Epithelial cell of esophagus (primary cell): ENCODE data around the gene ZNF592.

Experiments used
- DNase-seq: peaks from one replicate; pipeline ENCODE4 v3.0.0; 2010; ENCODE audit warnings: low read depth
- H3K4me3 ChIP-seq: 2 replicates; pipeline ENCODE4 v1.5.1; 2011; ENCODE audit warnings: mild to moderate bottlenecking, low read length, control low read depth
- TF ChIP-seq, protein P1 (sequence below): IDR thresholded peaks from 2 replicates; pipeline ENCODE4 v1.5.1; 2011; ENCODE audit warnings: low read depth, mild to moderate bottlenecking, low read length, control low read depth, inconsistent platforms; ENCODE audit not compliant: insufficient read depth; ENCODE audit errors: missing control alignments

ZNF592 gene

DNA sequence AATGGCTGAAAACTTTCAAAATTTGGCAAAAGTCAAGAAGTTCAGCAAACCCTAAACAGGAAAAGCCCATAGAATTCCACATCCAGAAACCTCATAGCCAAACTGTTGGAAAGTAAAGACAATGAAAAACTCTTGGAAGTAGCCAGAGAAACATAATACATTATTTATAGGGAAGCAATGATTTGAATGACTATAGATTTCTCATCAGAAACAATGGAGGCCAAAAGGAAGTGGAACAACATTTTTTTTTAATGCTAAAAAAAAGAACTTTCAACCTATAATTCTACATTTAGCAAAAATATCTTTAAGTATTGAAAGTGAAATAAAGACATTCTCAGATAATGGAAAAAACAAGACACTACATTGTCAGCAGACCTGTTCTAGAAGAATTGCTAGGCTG lies 99.0 kb downstream of the ZNF592 start:
- H3K4me3 ChIP-seq = no peak overlapping the region
- TF ChIP-seq, protein P1, sequence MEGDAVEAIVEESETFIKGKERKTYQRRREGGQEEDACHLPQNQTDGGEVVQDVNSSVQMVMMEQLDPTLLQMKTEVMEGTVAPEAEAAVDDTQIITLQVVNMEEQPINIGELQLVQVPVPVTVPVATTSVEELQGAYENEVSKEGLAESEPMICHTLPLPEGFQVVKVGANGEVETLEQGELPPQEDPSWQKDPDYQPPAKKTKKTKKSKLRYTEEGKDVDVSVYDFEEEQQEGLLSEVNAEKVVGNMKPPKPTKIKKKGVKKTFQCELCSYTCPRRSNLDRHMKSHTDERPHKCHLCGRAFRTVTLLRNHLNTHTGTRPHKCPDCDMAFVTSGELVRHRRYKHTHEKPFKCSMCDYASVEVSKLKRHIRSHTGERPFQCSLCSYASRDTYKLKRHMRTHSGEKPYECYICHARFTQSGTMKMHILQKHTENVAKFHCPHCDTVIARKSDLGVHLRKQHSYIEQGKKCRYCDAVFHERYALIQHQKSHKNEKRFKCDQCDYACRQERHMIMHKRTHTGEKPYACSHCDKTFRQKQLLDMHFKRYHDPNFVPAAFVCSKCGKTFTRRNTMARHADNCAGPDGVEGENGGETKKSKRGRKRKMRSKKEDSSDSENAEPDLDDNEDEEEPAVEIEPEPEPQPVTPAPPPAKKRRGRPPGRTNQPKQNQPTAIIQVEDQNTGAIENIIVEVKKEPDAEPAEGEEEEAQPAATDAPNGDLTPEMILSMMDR = no peak
- DNase-seq = no peak

DNA sequence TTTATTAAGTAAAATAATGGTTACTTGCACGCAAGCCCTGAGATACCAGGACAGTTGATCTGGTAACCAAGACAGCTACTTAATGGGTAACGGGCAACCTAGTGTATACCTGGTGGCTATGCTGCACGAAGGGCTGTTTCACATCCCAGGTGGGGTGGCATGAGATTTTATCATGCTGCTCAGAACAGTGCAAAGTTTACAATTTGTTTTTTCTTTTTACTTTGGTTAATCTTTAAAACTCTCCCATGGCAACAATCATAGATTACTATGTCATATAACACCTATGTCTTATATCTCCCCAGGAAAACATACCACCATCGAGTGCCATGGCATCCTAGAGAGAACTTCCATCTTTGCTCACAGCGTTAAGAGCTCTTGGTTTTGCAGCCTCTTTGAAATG lies 103.8 kb downstream of the ZNF592 start:
- no peak overlapping the region for H3K4me3 ChIP-seq
- no peak for DNase-seq
- TF ChIP-seq, protein P1 = no peak

DNA sequence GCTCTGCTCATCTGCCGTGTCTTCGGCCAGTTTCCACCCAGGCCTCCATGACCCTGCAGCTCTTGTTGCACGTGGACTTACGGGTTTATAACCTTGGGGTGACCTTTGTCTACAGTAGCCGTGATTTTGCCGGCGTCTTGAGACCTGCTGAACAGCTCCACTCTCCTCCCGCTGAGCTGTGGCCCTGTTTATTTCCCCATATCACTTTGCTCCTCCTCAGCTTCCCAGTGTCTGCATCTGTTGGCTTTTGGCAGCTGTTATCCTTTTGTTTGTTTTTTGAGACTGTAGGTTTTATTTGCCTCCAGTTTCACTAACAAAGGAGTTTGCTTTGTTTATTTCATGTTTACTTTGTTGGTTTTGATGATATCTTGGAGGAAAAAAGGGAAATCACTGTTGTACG lies 106.7 kb downstream of the ZNF592 start:
- no peak overlapping the region for H3K4me3 ChIP-seq
- TF ChIP-seq, protein P1 = no peak
- no peak for DNase-seq

DNA sequence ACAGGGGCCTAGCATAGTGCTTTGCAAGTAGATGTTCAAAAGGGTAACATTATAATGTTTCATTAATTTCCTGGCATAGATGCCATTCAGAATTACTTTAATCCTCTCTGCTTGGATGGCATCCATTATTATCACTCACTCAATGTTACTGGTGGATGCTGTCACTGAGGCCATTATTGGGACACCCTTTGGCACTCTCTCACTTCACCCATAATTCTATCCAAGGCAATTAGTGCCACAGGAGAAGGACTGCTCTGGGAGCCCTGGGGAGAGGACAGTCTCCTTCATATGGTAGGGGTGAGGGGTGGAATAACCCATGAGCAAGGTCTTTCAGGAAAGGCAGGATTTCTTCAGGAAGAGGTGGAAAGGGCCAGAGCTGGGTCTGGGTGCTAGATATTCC lies 107.4 kb downstream of the ZNF592 start:
- H3K4me3 ChIP-seq = no peak overlapping the region
- TF ChIP-seq, protein P1 = no peak
- DNase-seq = no peak
